GM23338 (cell line): ENCODE data around the gene PPP6R3. TPM values are rescaled to one million over a fixed set of nuclear protein-coding genes. Genes with fewer than 3 reads are reported as not detected.

ENCODE experiments used
- ATAC-seq: fragments of 200-7000 bp; cut with Tn5 transposase; 3 replicates; pipeline ENCODE4 v1.9.1; 2020
- DNase-seq: peaks from one replicate; pipeline ENCODE4 v3.0.0-alpha.2; 2015; ENCODE audit warnings: low spot score
- H2AFZ ChIP-seq: fragments of 200-600 bp; sonication (generic); 2 replicates; pipeline ENCODE4 v1.8.0; 2016; ENCODE audit warnings: antibody characterized with exemption, mild to moderate bottlenecking, moderate library complexity
- H3F3A ChIP-seq: fragments of 200-600 bp; sonication (generic); replicated peaks from 2 replicates; pipeline ENCODE4 v1.8.0; 2017; ENCODE audit warnings: antibody characterized with exemption, mixed run types, low read depth
- H3K27ac ChIP-seq: fragments of 200-600 bp; sonication (generic); 2 replicates; pipeline ENCODE4 v1.6.1; 2016; ENCODE audit warnings: low read depth
- H3K27me3 ChIP-seq: fragments of 200-600 bp; sonication (generic); 2 replicates; pipeline ENCODE4 v1.8.0; 2016; ENCODE audit warnings: mild to moderate bottlenecking, mixed run types, moderate library complexity; ENCODE audit not compliant: insufficient read depth
- H3K36me3 ChIP-seq: fragments of 200-600 bp; sonication (generic); 2 replicates; pipeline ENCODE4 v1.8.0; 2016; ENCODE audit warnings: mild to moderate bottlenecking; ENCODE audit not compliant: insufficient read depth
- H3K4me1 ChIP-seq: fragments of 200-600 bp; sonication (generic); 2 replicates; pipeline ENCODE4 v1.8.0; 2016; ENCODE audit warnings: mild to moderate bottlenecking, moderate library complexity; ENCODE audit not compliant: insufficient read depth
- H3K4me2 ChIP-seq: fragments of 200-600 bp; sonication (generic); 2 replicates; pipeline ENCODE4 v1.7.1; 2017; ENCODE audit warnings: mixed run types
- H3K4me3 ChIP-seq: fragments of 200-600 bp; sonication (generic); 2 replicates; pipeline ENCODE4 v1.6.1; 2016; ENCODE audit warnings: mixed run types
- H3K79me2 ChIP-seq: fragments of 200-600 bp; sonication (generic); replicated peaks from 2 replicates; pipeline ENCODE4 v1.8.0; 2017; ENCODE audit warnings: mild to moderate bottlenecking; ENCODE audit not compliant: insufficient read depth
- H3K9me2 ChIP-seq: fragments of 200-600 bp; sonication (generic); 2 replicates; pipeline ENCODE4 v1.8.0; 2017; ENCODE audit not compliant: insufficient read depth
- H4K20me1 ChIP-seq: fragments of 200-600 bp; sonication (generic); replicated peaks from 2 replicates; pipeline ENCODE4 v1.8.0; 2017; ENCODE audit warnings: mild to moderate bottlenecking; ENCODE audit not compliant: insufficient read depth
- H3K27ac Mint-ChIP-seq: 2 replicates; pipeline ENCODE4 v1.8.0; 2020; ENCODE audit warnings: inconsistent platforms, mild to moderate bottlenecking, moderate library complexity, mixed read lengths
- H3K27me3 Mint-ChIP-seq: 3 replicates; pipeline ENCODE4 v1.8.0; 2022; ENCODE audit warnings: low read depth, mild to moderate bottlenecking, moderate library complexity, mixed read lengths, inconsistent platforms; ENCODE audit not compliant: insufficient read depth, poor library complexity
- H3K36me3 Mint-ChIP-seq: 3 replicates; pipeline ENCODE4 v1.8.0; 2021; ENCODE audit warnings: low read depth, mild to moderate bottlenecking, inconsistent platforms, moderate library complexity, mixed read lengths
- H3K4me1 Mint-ChIP-seq: 3 replicates; pipeline ENCODE4 v1.8.0; 2020; ENCODE audit warnings: mild to moderate bottlenecking, inconsistent platforms, mixed read lengths
- H3K4me3 Mint-ChIP-seq: 3 replicates; pipeline ENCODE4 v1.8.0; 2021; ENCODE audit warnings: moderate library complexity, mild to moderate bottlenecking, inconsistent platforms, mixed read lengths
- H3K9me3 Mint-ChIP-seq: 3 replicates; pipeline ENCODE4 v1.8.0; 2020; ENCODE audit warnings: moderate library complexity, mild to moderate bottlenecking, inconsistent platforms, mixed read lengths
- CREB1 ChIP-seq: fragments of 250-450 bp; sonication (Bioruptor Pico); IDR thresholded peaks from 2 replicates; pipeline ENCODE4 v1.5.0; 2020; ENCODE audit warnings: low read depth, mild to moderate bottlenecking, moderate library complexity
- CTCF ChIP-seq, 2 experiments: fragments of 200-600 bp in 1 of 2; sonication (generic) in 1 of 2; conservative IDR thresholded peaks; 2 replicates each; pipeline versions ENCODE4 v1.5.1 to v1.6.1; 2016 to 2017; ENCODE audit warnings: antibody characterized with exemption in 2 of 2, low read depth in 2 of 2, mild to moderate bottlenecking in 2 of 2, moderate library complexity in 1 of 2
- ETS1 ChIP-seq: IDR thresholded peaks from 2 replicates; pipeline ENCODE4 v1.6.1; 2016; ENCODE audit warnings: antibody characterized with exemption
- EZH2 ChIP-seq: fragments of 200-600 bp; sonication (generic); IDR thresholded peaks from one replicate; pipeline ENCODE4 v1.8.0; 2017; ENCODE audit warnings: antibody characterized with exemption, mild to moderate bottlenecking, low read depth; ENCODE audit not compliant: unreplicated experiment
- EZH2phosphoT487 ChIP-seq: fragments of 200-600 bp; sonication (generic); IDR thresholded peaks from one replicate; pipeline ENCODE4 v1.8.1; 2018; ENCODE audit warnings: antibody characterized with exemption; ENCODE audit not compliant: unreplicated experiment
- JUNB ChIP-seq: IDR thresholded peaks from one replicate; pipeline ENCODE4 v1.6.1; 2016; ENCODE audit warnings: antibody characterized with exemption; ENCODE audit not compliant: unreplicated experiment
- NANOG ChIP-seq: IDR thresholded peaks from 2 replicates; pipeline ENCODE4 v1.6.1; 2016; ENCODE audit warnings: antibody characterized with exemption, borderline replicate concordance
- POLR2AphosphoS5 ChIP-seq: IDR thresholded peaks from 2 replicates; pipeline ENCODE4 v1.6.1; 2016; ENCODE audit warnings: antibody characterized with exemption, low read depth
- STAT1 ChIP-seq: IDR thresholded peaks from one replicate; pipeline ENCODE4 v1.6.1; 2016; ENCODE audit warnings: antibody characterized with exemption; ENCODE audit not compliant: unreplicated experiment
- ZNF114 ChIP-seq: fragments of 250-450 bp; sonication (Bioruptor Pico); IDR thresholded peaks from 2 replicates; pipeline ENCODE4 v1.5.0; 2020; ENCODE audit warnings: mild to moderate bottlenecking, moderate library complexity
- ZNF331 ChIP-seq: fragments of 250-450 bp; sonication (Bioruptor Pico); IDR thresholded peaks from 2 replicates; pipeline ENCODE4 v1.5.0; 2020; ENCODE audit warnings: low read depth, mild to moderate bottlenecking, moderate library complexity
- polyA plus RNA-seq: library from polyadenylated mRNA; unstranded; fragments of >200 nt; fragmentation: Nextera tagmentation; extraction: Ambion mirVana; gene quantifications from 2 replicates; pipeline ENCODE4 v1.2.1, GENCODE V29; 2016
- total RNA-seq: library from RNA; depleted of rRNA; stranded (reverse); fragments of >200 nt; shearing (Covaris generic); gene quantifications from 2 replicates; pipeline ENCODE4 v1.2.3, GENCODE V29; 2014
- TF ChIP-seq, protein P1 (sequence below): IDR thresholded peaks from one replicate; pipeline ENCODE4 v1.6.1; 2018; ENCODE audit warnings: antibody characterized with exemption; ENCODE audit not compliant: unreplicated experiment
- TF ChIP-seq, protein P2 (sequence below): fragments of 250-450 bp; sonication (Bioruptor Pico); IDR thresholded peaks from 2 replicates; pipeline ENCODE4 v1.5.0; 2020; ENCODE audit warnings: mild to moderate bottlenecking, moderate library complexity

PPP6R3 gene
- total and polyA plus RNA-seq, 2 experiments from 2014 or later, result 170 to 268 TPM

DNA sequence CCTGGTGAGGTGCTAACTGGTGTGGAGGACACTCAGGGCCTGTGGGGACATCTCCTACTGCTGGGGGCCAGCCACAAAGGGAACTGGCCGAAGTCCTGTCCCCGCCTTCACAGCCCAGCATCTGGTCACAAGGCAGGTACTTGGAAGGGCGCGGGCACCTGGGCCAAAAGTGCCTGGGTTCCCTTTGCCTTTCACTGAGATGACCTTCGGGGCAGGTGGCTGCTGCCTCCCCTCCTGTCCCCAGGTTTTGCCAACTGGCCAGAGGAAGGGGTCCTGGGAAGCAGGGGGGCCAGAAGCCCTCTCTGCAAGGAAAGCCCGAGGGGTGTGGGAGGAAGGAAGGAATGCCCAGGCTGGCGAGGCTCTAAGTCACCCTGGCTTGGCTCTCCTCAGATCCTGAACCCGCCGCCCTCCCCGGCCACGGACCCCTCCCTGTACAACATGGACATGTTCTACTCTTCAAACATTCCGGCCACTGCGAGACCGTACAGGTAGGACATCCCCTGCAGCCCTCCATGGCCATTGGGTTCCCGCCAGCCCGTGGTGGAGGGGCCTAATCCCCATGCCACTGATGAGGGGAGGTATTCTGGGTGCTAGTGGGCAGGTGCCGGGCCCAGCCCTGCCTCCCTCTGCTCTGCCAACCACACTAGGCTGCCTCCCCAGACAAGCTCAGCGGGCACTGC, 14.4 kb upstream of the PPP6R3 start:
- H3K27me3 Mint-ChIP-seq, result peaks cover 9% of the 10 kb centered on the region
- no peaks in the 10 kb centered on the region for H3K9me3 Mint-ChIP-seq
- H3K4me2 ChIP-seq, result no peak overlapping the region
- peaks cover 10% of the 10 kb centered on the region for H3K4me1 ChIP-seq
- H3K4me1 Mint-ChIP-seq, result peaks cover 14% of the 10 kb centered on the region; the same call in 2 of the 3 replicates
- no peaks in the 10 kb centered on the region; the same call in 1 of the 2 replicates for H3K36me3 ChIP-seq
- H3K9me2 ChIP-seq, result no peaks in the 10 kb centered on the region
- H3K79me2 ChIP-seq, result no peaks in the 10 kb centered on the region
- H3K27ac Mint-ChIP-seq, result no peak overlapping the region; the same call in 1 of the 2 replicates
- DNase-seq (no peak), ATAC-seq (no peak)
- H3K36me3 Mint-ChIP-seq, result peaks cover 22% of the 10 kb centered on the region
- H3F3A ChIP-seq, result no peaks in the 10 kb centered on the region
- TF ChIP-seq STAT1, result no peak
- TF ChIP-seq, protein P1, sequence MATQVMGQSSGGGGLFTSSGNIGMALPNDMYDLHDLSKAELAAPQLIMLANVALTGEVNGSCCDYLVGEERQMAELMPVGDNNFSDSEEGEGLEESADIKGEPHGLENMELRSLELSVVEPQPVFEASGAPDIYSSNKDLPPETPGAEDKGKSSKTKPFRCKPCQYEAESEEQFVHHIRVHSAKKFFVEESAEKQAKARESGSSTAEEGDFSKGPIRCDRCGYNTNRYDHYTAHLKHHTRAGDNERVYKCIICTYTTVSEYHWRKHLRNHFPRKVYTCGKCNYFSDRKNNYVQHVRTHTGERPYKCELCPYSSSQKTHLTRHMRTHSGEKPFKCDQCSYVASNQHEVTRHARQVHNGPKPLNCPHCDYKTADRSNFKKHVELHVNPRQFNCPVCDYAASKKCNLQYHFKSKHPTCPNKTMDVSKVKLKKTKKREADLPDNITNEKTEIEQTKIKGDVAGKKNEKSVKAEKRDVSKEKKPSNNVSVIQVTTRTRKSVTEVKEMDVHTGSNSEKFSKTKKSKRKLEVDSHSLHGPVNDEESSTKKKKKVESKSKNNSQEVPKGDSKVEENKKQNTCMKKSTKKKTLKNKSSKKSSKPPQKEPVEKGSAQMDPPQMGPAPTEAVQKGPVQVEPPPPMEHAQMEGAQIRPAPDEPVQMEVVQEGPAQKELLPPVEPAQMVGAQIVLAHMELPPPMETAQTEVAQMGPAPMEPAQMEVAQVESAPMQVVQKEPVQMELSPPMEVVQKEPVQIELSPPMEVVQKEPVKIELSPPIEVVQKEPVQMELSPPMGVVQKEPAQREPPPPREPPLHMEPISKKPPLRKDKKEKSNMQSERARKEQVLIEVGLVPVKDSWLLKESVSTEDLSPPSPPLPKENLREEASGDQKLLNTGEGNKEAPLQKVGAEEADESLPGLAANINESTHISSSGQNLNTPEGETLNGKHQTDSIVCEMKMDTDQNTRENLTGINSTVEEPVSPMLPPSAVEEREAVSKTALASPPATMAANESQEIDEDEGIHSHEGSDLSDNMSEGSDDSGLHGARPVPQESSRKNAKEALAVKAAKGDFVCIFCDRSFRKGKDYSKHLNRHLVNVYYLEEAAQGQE, result no peak
- no peak for TF ChIP-seq NANOG
- no peak for TF ChIP-seq ETS1
- TF ChIP-seq, protein P2, sequence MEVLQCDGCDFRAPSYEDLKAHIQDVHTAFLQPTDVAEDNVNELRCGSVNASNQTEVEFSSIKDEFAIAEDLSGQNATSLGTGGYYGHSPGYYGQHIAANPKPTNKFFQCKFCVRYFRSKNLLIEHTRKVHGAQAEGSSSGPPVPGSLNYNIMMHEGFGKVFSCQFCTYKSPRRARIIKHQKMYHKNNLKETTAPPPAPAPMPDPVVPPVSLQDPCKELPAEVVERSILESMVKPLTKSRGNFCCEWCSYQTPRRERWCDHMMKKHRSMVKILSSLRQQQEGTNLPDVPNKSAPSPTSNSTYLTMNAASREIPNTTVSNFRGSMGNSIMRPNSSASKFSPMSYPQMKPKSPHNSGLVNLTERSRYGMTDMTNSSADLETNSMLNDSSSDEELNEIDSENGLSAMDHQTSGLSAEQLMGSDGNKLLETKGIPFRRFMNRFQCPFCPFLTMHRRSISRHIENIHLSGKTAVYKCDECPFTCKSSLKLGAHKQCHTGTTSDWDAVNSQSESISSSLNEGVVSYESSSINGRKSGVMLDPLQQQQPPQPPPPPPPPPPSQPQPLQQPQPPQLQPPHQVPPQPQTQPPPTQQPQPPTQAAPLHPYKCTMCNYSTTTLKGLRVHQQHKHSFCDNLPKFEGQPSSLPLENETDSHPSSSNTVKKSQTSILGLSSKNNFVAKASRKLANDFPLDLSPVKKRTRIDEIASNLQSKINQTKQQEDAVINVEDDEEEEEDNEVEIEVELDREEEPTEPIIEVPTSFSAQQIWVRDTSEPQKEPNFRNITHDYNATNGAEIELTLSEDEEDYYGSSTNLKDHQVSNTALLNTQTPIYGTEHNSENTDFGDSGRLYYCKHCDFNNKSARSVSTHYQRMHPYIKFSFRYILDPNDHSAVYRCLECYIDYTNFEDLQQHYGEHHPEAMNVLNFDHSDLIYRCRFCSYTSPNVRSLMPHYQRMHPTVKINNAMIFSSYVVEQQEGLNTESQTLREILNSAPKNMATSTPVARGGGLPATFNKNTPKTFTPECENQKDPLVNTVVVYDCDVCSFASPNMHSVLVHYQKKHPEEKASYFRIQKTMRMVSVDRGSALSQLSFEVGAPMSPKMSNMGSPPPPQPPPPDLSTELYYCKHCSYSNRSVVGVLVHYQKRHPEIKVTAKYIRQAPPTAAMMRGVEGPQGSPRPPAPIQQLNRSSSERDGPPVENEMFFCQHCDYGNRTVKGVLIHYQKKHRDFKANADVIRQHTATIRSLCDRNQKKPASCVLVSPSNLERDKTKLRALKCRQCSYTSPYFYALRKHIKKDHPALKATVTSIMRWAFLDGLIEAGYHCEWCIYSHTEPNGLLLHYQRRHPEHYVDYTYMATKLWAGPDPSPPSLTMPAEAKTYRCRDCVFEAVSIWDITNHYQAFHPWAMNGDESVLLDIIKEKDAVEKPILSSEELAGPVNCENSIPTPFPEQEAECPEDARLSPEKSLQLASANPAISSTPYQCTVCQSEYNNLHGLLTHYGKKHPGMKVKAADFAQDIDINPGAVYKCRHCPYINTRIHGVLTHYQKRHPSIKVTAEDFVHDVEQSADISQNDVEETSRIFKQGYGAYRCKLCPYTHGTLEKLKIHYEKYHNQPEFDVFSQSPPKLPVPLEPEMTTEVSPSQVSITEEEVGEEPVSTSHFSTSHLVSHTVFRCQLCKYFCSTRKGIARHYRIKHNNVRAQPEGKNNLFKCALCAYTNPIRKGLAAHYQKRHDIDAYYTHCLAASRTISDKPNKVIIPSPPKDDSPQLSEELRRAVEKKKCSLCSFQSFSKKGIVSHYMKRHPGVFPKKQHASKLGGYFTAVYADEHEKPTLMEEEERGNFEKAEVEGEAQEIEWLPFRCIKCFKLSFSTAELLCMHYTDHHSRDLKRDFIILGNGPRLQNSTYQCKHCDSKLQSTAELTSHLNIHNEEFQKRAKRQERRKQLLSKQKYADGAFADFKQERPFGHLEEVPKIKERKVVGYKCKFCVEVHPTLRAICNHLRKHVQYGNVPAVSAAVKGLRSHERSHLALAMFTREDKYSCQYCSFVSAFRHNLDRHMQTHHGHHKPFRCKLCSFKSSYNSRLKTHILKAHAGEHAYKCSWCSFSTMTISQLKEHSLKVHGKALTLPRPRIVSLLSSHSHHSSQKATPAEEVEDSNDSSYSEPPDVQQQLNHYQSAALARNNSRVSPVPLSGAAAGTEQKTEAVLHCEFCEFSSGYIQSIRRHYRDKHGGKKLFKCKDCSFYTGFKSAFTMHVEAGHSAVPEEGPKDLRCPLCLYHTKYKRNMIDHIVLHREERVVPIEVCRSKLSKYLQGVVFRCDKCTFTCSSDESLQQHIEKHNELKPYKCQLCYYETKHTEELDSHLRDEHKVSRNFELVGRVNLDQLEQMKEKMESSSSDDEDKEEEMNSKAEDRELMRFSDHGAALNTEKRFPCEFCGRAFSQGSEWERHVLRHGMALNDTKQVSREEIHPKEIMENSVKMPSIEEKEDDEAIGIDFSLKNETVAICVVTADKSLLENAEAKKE, result no peak
- no peak for TF ChIP-seq POLR2AphosphoS5
- TF ChIP-seq CTCF (conservative IDR thresholded peaks at IDR 0.05; ENCODE audit: low read depth in 2 of 2), result no peak
- no peak for TF ChIP-seq CREB1
- TF ChIP-seq EZH2phosphoT487, result no peak
- TF ChIP-seq ZNF331 (CRISPR knock-in tag), result no peak
- TF ChIP-seq JUNB, result no peak
- TF ChIP-seq ZNF114 (CRISPR knock-in tag), result no peak
- TF ChIP-seq EZH2, result no peak
- H3K4me3 Mint-ChIP-seq, result no peak overlapping the region
- no peaks in the 10 kb centered on the region for H3K27me3 ChIP-seq
- H3K4me3 ChIP-seq, result no peak overlapping the region
- no peak overlapping the region for H3K27ac ChIP-seq
- H2AFZ ChIP-seq, result no peak overlapping the region
- no peaks in the 10 kb centered on the region for H4K20me1 ChIP-seq
